ENCODE data around the gene SP5. TPM values are rescaled to one million over a fixed set of nuclear protein-coding genes. Genes with fewer than 3 reads are reported as not detected.

SP5 gene
- total and polyA plus RNA-seq, 2 donors (not counting 3 experiments of a cell fraction or from before 2014, with no cell fraction given) = not detected

GRCh38 chr2:170764880-170765261 lies 49.7 kb downstream of the SP5 start:
- intact Hi-C loops (cut with micrococcal nuclease) = no loop called here

More at GRCh38 chr2:170764880-170765261, 49.7 kb downstream of the SP5 start:
- H3K4me2 ChIP-seq (ENCODE audit: insufficient read depth, low read length) = no peak overlapping the region
- FAIRE-seq (no peak), DNase-seq (ENCODE audit: low read depth, low spot score) (no peak)
- CTCF ChIA-PET = no interaction called here
- no peak overlapping the region for H3K27ac ChIP-seq (ENCODE audit: insufficient read depth, low read depth, low read length)
- H3K4me3 ChIP-seq (replicated peaks in 1 of 3; ENCODE audit: insufficient read depth in 1 of 3, low read depth in 1 of 3, low read length in 3 of 3) = no peak overlapping the region
- peaks cover under 1% of the 10 kb centered on the region for H3K4me1 ChIP-seq (ENCODE audit: control insufficient read depth, extremely low read depth, insufficient read depth, low read length)
- POLR2A ChIA-PET = no interaction called here
- H3K9me1 ChIP-seq (replicated peaks; ENCODE audit: control insufficient read depth, extremely low read depth, insufficient read depth, low read length) = no peaks in the 10 kb centered on the region
- no peak overlapping the region for H3K9ac ChIP-seq (replicated peaks; ENCODE audit: extremely low read depth, insufficient read depth, low read length)
- no peak for TF ChIP-seq POLR2AphosphoS5 (IDR thresholded peaks at IDR 0.05; ENCODE audit: insufficient read depth, low read depth, low read length)
- TF ChIP-seq GATA2 (IDR thresholded peaks at IDR 0.05; ENCODE audit: insufficient read depth, insufficient read length, low read depth, low read length) = no peak
- TF ChIP-seq MAX (IDR thresholded peaks at IDR 0.05; ENCODE audit: insufficient read depth, insufficient read length) = no peak
- TF ChIP-seq FOS (IDR thresholded peaks at IDR 0.05; ENCODE audit: borderline replicate concordance, insufficient read depth, low read length) = no peak
- TF ChIP-seq JUN (IDR thresholded peaks at IDR 0.05; ENCODE audit: borderline replicate concordance, insufficient read depth, insufficient read length, low read depth) = no peak
- TF ChIP-seq POLR2A (IDR thresholded peaks at IDR 0.05; ENCODE audit: low read depth, low read length) = no peak
- TF ChIP-seq CTCF (IDR thresholded peaks at IDR 0.05; ENCODE audit: extremely low read depth in 1 of 2, insufficient read depth in 1 of 2, low read depth in 1 of 2, low read length in 2 of 2) = no peak
- dilution Hi-C loops (cut with MboI; ENCODE audit: extremely low pct_ligation_motif_present, low sequenced_read_pairs) = no loop called here
- H3K36me3 ChIP-seq (ENCODE audit: control insufficient read depth in 2 of 2, extremely low read depth in 1 of 2, insufficient read depth in 2 of 2, low read length in 2 of 2) = no peaks in the 10 kb centered on the region
- no TSS peak for BruUV-seq (replicated peaks)
- H2AFZ ChIP-seq (ENCODE audit: low read depth, low read length) = no peak overlapping the region
- no peaks in the 10 kb centered on the region for H3K79me2 ChIP-seq (ENCODE audit: control insufficient read depth, insufficient read depth, low read length)
- peaks cover 0 to 11% of the 10 kb centered on the region in 2 experiments for H3K27me3 ChIP-seq (ENCODE audit: control insufficient read depth in 2 of 2, insufficient read depth in 2 of 2, low read length in 2 of 2)
- H4K20me1 ChIP-seq (replicated peaks; ENCODE audit: control insufficient read depth, extremely low read depth, insufficient read depth, low read length) = no peaks in the 10 kb centered on the region
- no peaks in the 10 kb centered on the region for H3K9me3 ChIP-seq (replicated peaks; ENCODE audit: control insufficient read depth, insufficient read depth, low read length)

Measured in endothelial cell of umbilical vein (primary cell).